Hepatic stellate cell (primary cell): Measurements from ENCODE around the gene TMEM129.
A peak's percentile ranks its signal among the peaks of the same experiment; 100 is the strongest.
"Not testable (repeated sequence)": the region's sequence is repeated elsewhere in the genome, so short reads cannot be mapped to it uniquely, and the experiment has no call there.

ENCODE experiments used
- DNase-seq: peaks from one replicate; pipeline ENCODE4 v3.0.0; 2011; ENCODE audit warnings: low spot score

Gene TMEM129

DNA sequence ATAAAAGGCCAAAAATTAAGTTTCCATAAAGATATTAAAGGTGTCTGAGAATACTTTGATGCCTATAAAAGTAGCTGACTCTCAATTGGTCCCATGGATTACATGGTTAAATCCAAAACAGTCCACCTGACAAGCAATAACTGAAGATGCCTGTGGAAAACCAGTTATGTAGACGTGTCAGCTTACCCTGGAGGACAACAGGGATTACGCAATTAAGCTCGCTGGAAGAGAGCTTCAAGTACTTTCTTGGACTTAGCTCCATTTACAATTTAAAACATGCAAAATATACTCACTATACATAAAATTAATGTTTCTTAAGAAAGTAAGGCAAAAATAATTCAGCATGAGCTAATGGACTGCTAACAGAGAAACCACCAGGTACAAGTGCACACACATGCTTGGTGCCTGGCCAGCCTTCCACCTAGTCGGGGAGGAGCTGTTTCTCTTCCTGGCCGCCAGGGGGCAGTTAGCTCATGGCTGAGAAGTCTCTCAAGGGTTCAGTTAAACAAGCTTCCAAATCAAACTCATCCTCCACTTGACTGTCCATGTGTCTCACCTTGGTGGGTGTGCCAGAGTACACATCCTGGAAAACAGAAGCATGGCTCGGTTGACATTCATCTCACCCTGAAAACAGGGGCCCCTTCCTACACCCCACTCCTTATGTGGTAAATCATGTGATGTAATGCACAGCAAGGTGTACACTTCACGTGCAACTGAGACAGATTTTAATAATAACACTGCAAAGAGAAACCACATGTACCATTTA, 27.8 kb downstream of the TMEM129 start:
- DNase-seq = peak; percentile 60

DNA sequence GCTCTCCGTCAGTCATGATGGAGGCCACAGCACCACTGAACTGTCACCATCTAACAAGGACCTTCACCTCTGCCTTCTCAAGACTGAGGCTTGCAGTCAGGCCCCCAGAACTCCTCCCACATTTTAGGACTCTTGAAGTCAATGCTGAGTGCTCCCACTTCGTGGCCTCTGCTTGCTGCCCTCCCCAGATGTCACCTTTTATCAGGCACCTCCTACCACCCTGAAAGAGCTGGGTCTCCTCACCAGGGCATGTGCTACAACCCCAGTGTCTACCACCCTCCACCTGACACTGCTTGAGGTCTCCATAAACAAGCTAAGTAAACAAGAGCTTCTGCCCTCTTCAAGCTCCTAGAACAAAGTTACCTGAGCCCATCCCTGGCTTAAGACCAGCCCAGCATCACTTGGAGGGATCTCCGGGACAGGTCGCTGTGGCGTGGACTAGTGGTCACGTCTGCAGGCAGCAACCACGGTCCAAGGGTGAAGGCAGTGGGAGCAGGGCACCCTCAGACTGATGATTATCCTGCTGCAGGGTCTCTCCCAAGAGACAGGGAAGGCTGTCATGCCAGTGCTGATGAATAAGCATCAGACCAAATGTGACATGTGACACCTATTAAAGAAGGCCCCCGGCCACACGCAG, 29.3 kb downstream of the TMEM129 start:
- DNase-seq = no peak

DNA sequence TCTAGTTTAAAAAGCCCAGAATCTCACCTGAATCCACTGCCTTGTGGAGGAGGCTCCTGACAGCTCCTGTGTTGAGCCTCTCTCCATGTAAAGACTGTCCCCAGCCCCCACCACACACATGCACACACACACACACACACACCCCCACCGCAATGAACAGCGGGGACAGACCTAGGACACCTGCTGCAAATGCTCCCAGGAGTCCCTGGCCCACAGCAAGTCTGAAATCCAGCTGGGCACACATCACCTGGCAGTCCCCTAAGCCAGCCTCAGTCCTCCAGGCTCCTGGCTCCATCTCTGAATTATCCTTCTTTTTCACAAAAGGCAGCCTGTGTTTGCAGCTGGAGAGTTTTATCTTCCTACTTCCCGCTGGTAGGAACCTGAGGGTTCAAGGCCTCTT, 30.4 kb downstream of the TMEM129 start:
- DNase-seq = no peak

DNA sequence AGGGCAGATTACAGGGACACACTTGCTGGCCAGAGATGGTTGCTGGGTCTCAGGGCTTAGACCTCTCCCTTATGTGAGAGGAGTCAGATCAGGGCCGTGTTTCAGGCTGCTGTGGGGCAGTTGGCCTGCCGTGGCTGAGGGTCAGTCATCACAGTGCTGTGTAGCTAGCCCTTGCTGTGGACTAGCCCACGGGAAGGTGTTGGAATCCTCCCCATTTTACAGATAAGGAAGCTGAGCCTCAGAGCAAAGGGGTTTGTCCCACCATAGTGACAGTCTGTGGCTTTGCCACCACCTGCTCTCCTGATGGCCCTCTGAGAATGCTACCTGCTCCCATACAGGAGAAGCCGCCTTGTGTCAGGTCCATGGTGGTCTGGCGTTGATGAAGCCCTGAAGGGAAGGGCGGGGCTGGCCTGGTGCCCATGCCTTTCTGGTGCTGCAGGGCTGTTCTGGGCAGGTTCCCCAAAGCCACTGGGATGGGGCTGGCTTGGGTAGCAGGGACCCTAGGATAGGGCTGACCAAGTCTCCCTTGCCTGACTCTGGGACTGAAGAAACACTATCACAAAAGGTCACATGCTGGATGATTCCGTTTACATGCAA, 34.6 kb downstream of the TMEM129 start:
- no peak for DNase-seq

DNA sequence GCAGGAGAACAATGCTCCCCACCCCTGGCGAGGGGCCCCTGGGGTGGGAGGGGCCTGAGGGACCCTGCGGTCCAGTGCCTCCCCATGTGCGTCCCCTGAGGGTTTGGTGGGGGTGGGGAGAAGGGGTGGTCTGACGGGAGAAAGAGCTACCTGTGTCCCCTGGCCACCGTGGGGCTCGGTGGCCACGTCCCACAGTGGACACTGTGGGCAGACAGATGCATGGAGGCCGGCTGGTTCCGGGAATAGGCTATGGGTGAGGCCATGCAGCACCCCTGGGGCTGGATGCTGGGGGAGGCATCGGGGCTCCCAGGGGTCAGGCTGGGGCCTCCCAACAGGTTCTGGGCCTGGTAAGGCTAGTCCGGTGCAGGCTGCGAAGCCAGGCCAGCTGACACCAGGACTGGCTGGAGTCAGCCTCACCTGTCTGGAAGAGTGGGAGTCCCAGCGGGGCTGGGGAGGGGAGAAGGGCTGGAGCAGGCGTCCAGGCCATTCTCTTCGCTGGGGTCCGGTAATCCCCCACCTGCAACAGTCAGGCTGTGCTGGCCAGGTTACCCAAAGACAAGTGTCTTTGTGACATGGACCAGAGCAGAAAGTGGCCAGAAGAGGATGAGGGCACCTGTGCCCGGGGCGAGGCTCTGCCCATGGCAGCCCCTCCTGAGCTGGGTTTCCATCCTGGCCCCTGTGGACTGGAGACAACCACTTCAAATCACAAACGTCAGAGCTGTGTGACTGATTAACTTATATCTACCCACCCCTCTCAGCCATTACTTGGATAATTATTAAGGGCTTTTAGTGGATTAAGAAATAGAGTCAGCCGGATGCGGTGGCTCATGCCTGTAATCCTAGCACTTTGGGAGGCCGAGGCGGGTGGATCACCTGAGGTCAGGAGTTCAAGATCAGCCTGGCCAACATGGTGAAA, 35.6 kb downstream of the TMEM129 start:
- no peak for DNase-seq

DNA sequence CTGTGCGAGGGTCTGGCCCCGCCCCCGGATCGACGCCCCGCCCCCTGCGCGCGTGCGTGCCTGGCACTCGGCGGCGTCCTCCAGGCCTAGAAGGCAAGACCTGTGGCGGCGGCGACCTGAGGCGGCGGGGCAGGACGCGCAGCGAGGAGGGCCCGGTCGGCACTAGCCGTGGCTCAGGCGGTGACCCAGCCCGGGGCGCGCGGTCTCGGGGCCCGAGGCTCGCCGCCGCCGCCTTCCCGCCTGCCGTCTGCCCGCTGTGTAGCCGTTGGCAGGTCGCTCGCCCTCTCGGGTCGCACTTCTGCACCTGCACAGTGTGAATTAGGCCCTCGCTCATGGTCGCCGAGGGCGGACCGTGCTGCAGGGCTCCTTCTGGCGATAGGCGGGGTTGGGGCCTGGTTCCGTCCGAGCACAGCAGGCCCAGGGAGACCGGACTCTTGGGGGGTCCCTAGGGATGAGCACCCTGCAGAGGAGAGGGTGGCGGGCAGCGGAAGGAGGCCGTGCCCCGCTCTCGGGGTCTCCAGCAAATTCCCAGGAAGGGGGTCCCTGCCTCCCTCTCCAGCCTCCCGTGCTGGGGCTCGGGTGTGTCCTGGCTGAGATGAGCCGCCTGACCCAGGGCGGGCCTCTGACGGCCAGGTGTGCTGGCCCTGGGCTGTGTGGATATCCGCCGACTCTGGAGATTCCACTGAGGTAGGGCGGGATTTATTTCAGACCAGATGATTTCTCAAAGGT, 36.5 kb downstream of the TMEM129 start:
- no peak for DNase-seq

DNA sequence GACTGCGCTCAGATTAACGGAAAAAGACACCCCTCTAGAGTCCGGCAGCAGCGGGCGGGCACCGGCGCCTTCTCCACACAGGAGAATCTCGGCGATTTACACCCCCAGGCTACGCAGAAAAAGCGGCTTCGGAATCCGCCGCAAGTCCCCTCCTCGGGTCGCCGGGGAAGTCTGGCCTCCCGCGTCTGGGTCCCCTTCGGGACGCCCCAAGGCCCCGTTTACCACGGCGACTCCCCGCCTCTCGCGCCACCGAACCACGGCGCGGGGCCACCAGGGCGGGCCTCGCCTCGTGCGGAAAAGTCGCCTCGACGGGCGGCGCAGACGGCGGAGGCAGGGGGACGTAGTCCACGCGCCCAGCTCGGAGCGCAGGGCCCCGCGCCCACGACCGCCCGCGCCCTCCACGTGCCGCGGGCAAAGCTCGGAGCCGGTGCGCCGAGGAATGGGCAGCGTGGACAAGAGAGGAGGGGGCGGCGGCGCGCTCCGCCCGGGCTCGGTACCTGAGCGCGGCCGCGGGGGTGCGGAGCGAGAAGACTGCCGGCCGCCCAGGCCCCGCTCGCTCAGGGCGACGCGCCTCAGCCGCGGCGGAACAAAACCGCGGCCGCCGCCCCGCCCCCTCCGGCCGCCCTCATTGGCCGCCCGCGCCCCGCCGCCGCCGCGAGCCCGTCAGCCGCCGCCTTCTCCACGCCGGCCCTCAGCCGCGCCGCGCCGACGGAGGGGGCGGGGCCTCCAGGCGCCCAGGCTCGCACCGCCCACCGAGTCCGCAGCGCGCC, 37.2 kb downstream of the TMEM129 start, which contains the start of gene FAM53A:
TSS of gene FAM53A (minus strand) at position 578 of the 770 bp plus-strand sequence. CDS start 15,572 bp downstream, outside the sequence.
- peak; percentile 84 for DNase-seq

DNA sequence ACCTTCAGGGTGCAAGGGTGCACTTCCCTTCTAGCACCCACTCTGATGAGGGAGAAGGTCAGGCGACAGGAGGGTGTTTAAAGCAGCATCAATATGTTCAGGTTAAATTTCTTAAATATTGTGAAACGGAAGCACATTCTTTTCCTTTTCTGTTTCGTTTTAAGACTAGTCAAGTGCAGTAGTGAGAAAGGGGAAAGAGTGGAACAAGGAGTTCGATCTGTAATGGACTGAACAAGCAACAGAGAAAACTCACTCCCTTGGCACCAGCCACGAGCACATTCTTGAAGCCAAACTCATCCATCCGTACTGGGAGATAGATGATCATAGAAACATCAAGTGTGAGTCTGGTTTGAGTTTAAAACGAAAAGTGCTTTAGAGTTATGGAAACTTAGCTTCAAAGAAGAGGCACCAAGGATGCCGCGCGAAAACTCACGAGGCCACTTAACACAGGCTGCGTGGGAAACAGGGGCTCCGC, 37.8 kb downstream of the TMEM129 start:
- peak; percentile 81 for DNase-seq

DNA sequence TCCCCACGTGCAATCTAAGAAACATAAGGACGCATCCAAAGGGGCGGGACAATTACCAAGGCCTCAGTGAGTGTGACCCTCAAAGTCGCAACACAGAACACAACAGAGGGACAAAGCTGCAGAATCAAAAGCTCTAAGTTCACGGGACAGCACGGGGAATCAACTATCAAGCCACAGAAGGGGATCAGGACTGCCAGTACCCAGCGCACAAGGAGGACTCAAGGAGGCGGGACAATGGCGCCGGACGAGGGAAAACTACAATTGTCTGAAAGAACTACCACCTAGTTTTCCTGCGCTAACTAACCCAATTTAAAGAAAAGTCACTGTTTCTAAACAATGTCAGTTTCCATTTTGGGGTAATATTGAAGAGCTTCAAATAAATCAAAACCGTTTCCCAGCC, 38.3 kb downstream of the TMEM129 start:
- DNase-seq = no peak

DNA sequence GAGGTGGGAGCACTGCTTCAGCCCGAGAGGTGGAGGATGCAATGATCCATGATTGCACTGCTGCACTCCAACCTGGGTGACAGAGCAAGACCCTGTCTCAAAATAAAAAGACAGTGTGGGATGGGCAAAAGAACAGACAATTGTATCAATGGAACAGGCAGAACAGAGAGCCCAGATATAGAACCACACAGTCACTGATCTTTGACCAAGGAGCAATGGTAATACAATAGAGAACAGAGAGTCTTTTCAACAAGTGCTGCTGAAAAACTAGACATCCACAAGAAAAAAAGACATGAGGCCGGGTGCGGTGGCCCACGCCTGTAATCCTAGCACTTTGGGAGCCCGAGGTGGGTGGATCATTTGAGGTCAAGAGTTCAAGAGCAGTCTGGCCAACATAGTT, 42.9 kb downstream of the TMEM129 start:
- DNase-seq = no peak

DNA sequence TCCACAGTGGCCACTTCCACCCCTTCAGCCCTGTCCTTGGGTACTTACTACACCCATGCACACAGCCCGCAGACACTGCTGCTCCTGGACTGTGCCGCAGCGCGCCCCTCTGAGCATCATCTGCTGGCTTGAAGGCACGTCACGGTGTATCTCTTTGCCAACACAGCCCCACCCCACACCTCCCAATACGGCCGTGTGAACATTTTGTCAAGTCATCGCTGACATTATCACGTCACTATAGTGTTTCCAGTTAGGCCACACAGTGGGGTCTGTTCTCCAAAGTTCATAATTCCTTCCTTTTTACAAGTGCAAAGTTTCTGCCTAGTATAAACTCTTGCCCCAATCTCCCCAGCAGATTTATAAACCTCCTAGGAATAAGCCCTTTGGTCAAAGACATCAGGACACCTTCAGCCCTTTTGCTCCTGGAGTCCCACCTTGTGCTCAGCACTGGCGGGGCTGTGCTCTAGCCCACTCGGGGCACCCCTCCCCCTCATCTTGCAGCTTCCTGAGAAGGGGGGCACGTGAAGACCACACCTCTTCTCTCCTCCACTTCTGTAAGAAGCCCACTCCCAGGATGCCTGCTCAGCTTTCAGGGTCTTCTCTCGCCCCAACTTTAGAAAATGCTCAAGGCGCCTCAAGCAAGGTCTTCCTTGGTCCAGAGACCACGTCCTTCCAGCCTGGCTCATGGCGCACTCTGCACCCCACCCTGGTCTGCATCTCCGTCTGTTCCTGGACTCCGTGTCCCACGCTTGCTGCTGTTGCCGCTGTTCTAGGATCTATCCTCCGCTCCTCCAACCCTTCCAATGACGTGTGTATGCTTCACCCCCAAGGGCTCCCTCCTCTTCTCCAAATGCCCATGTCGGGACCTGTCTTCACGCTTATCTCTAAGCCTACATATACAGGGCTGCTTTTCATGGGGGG, 44.3 kb downstream of the TMEM129 start:
- DNase-seq = no peak

DNA sequence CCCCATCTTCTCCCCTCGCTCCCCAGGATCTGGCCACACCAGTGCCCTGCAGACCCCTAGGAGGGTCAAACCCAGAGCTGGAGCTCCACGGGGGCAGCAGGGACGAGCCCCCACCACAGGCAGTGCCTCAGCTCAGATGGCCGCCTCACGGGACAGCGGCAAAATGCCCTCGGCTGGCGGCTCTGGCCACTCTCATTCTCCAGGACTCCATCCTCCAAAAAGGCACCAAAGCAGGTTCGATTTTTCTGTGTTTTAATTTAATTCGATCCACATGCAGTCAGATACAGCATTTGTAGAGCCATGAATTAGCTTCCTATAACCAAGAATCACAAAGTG, 45.4 kb downstream of the TMEM129 start:
- DNase-seq = no peak

DNA sequence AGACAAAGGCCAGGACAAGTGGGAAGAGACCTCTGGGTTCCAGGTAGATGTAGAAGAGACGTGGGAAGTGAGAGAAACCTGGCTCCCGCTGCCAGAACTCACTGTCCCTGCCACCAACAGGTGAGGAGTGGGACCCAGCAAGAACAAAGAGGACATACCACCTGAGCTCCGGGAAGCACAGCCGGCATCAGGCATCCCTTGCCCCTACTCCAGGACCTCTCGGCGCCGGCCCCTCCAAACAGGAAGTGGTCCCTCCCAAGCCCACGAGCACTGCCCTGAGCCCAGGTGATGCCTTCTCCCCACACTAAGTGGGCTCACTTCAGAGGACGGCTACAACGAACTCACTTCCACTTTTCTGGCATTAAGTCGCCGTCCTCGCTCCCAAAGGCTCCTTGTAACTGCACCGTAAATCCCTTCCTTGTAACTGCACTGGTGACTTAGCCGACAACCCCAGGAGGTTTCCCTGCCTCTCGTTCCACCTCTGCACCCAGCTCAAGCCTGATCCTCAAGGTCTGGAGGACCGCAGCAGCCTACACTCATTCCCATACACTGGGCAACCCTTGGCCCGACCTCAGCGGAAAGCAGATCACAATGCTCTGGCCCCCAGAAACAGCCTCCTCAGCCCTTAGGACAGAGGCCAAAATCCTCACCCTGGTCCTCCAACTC, 45.9 kb downstream of the TMEM129 start:
- DNase-seq = no peak

DNA sequence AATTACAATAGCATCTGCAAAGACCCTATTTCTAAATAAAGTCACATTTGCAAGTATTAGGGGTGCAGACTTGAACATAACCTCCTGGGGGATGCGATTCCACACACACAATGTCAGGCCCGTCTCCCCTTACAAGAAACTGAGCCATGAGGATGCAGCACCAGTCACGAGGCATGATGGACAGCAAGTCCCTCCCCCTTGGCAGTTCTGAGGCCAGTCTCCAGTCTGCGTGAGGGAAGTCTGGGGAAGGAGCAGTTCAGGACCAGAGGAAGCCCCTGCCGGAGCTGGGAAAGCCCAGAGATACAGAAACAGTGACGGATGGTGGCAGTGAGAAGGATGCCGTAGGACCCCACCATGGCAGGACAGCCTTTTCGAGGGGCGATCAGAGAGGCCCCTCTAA, 46.4 kb downstream of the TMEM129 start:
- no peak for DNase-seq

DNA sequence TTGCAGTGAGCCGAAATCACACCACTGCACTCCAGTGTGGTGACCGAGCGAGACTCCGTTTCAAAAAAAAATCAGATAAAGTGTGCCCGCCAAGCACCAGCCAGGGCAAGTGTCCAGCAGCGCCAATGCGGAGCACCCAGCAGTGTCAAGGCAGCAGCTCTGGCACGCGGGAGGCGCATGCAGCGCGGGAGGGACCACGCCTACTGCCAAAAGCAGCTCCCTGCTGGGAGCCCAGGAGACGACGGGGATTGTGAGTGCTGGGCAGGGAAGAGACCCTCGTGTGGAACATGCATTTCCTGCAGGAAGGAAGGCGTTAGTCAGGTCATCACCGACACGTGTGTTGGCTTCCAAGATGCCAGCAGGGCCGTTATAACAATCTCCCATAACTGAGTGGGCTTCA, 47.5 kb downstream of the TMEM129 start:
- DNase-seq = no peak

DNA sequence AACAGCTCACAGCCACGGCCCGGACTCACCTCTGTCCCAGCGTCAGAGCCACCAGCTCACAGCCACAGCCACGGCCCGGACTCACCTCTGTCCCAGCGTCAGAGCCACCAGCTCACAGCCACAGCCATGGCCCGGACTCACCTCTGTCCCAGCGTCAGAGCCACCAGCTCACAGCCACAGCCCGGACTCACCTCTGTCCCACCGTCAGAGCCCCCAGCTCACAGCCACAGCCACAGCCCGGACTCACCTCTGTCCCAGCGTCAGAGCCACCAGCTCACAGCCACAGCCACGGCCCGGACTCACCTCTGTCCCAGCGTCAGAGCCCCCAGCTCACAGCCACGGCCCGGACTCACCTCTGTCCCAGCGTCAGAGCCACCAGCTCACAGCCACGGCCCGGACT, 50.1 kb downstream of the TMEM129 start:
- not testable (repeated sequence) for DNase-seq

DNA sequence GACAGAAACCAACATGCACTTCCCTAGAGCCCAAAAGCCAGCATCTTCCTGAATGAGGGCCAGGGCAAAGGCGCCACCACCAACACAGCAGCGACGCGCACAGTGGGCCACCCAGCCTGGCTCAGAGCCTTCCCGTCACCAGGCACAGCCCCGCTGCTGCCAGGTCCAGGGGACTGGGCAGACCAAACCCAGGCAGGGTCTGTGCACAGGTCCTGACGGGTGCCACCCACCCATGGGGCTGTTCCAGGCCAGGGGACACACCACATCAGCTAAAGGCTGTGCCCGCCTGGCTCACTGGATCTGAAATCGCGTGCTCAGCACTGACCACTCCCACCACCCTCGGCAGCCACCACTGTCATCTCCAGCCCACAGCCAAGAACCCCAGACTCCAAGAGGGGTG, 50.8 kb downstream of the TMEM129 start:
- no peak for DNase-seq

DNA sequence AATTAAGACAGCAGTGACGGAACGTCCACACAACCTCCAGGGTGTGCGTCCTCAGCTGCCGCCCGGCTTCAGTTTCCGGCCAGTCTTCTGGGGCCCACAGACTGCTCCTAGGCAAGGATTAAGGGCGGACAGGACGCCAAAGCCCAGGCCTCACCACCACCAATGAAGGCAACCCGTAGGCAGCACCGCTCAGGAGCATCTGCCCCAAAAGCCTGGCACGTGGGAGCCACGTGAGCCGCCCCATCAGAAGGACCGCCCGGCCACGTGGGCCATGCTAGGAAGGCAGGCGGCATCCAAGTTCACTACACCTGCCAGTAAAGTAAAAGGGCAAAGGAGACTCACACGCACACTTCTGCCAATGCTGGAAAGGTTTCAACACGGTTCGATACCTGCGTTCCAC, 51.3 kb downstream of the TMEM129 start:
- DNase-seq = no peak

DNA sequence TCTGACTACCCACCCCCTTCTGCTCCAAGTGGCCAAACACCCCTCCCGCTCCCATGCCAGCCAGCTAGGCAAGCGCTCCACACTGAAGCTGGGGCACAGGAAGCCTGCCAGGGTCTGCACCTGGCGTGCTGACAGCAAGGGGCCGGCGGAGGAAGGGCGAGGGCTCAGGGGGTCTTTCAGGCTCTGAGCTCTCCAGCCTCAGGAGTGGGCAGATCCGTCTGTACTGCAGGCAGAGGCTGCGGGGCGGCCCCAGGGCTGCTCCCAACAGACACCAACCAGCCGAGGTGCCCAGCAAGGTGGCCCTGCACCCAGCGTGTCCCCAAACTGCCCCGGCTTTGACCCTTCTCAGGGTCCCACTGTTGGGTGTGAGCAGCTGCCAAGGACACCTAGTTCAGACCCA, 51.9 kb downstream of the TMEM129 start:
- no peak for DNase-seq
